RPMI7951 (cell line): ENCODE results near the gene ENTPD1. TPM values are rescaled to one million over a fixed set of nuclear protein-coding genes. Genes with fewer than 3 reads are reported as not detected.
"Not testable (repeated sequence)": the region's sequence is repeated elsewhere in the genome, so short reads cannot be mapped to it uniquely, and the experiment has no call there.

Experiments
- DNase-seq: peaks from one replicate; pipeline ENCODE4 v3.0.0-alpha.2; 2012; ENCODE audit warnings: low read depth
- total RNA-seq: library from RNA; depleted of rRNA; stranded (reverse); fragments of >200 nt; shearing (Covaris generic); gene quantifications from 2 replicates; pipeline ENCODE4 v1.2.3, GENCODE V29; 2014; rRNA removed

ENTPD1 gene
- 0.20 TPM in 1 of 2 replicates, not detected in the other for total RNA-seq

- DNase-seq: no peak
These were observed at the start of gene ENTPD1 for GRCh38 chr10:95756041-95756761. ENTPD1 (plus strand) TSS chr10:95756163; CDS start chr10:95756240, 77 bp downstream.

GRCh38 chr10:95706573-95706972, 49.4 kb upstream of the ENTPD1 start:
- DNase-seq: no peak

- no peak for DNase-seq
These were observed 49.0 kb upstream of the ENTPD1 start for GRCh38 chr10:95706990-95707389.

- DNase-seq: no peak
These were observed 44.5 kb upstream of the ENTPD1 start for GRCh38 chr10:95711492-95711891.

- no peak for DNase-seq
These were observed 39.5 kb upstream of the ENTPD1 start for GRCh38 chr10:95716466-95716865.

GRCh38 chr10:95716866-95717265, 39.1 kb upstream of the ENTPD1 start:
- DNase-seq: no peak

- peak; percentile 22 for DNase-seq
These were observed 35.2 kb upstream of the ENTPD1 start for GRCh38 chr10:95720745-95721144.

GRCh38 chr10:95722496-95722895, 33.5 kb upstream of the ENTPD1 start:
- DNase-seq: not testable (repeated sequence)

- DNase-seq: no peak
These were observed 27.4 kb upstream of the ENTPD1 start for GRCh38 chr10:95728526-95728925.

- no peak for DNase-seq
These were observed 26.5 kb upstream of the ENTPD1 start for GRCh38 chr10:95729323-95730055.

GRCh38 chr10:95730233-95730632, 25.7 kb upstream of the ENTPD1 start:
- no peak for DNase-seq

GRCh38 chr10:95732907-95733306, 23.1 kb upstream of the ENTPD1 start:
- DNase-seq: not testable (repeated sequence)

GRCh38 chr10:95739056-95739455, 16.9 kb upstream of the ENTPD1 start:
- DNase-seq: no peak

GRCh38 chr10:95741807-95742467, 14.0 kb upstream of the ENTPD1 start:
- DNase-seq: no peak

GRCh38 chr10:95742485-95742884, 13.5 kb upstream of the ENTPD1 start:
- no peak for DNase-seq

GRCh38 chr10:95742962-95743535, 12.9 kb upstream of the ENTPD1 start:
- DNase-seq: no peak

GRCh38 chr10:95745501-95745900, 10.5 kb upstream of the ENTPD1 start:
- DNase-seq: no peak

- DNase-seq: no peak
These were observed 7.6 kb upstream of the ENTPD1 start for GRCh38 chr10:95748349-95748748.

GRCh38 chr10:95755511-95756004, 405 bp upstream of the ENTPD1 start:
- peak; percentile 15 for DNase-seq

GRCh38 chr10:95756809-95757684, 1.1 kb downstream of the ENTPD1 start:
- DNase-seq: no peak
